Gastroesophageal sphincter (tissue), 4 donors: Measurements from ENCODE around the gene GUCD1. TPM values are rescaled to one million over a fixed set of nuclear protein-coding genes. Genes with fewer than 3 reads are reported as not detected.

Source experiments
- ATAC-seq: fragments of 150-250 bp; one replicate; pipeline ENCODE4 v1.9.1; 2016; ENCODE audit warnings: mild to moderate bottlenecking, moderate library complexity
- H3K27ac ChIP-seq, 4 donors: fragments of 200-600 bp; sonication (generic) in 3 of 4; 1 replicate in 3 of 4; 2 replicates in 1 of 4; pipeline ENCODE4 v1.5.1; 2016 to 2019
- H3K27me3 ChIP-seq: fragments of 200-600 bp; sonication (generic); one replicate; pipeline ENCODE4 v1.5.1; 2019
- H3K36me3 ChIP-seq, 2 donors: fragments of 200-600 bp; sonication (generic); one replicate each; pipeline ENCODE4 v1.5.1; 2019; ENCODE audit warnings: control low read depth in 1 of 2
- H3K4me1 ChIP-seq, 3 donors: fragments of 200-600 bp; sonication (generic); 1 replicate in 2 of 3; 2 replicates in 1 of 3; pipeline ENCODE4 v1.5.1; 2016 to 2019; ENCODE audit warnings: control low read depth in 2 of 3
- H3K4me3 ChIP-seq, 2 donors: fragments of 200-600 bp; sonication (generic); one replicate each; pipeline ENCODE4 v1.5.1; 2019; ENCODE audit warnings: mild to moderate bottlenecking in 1 of 2, moderate library complexity in 1 of 2
- H3K9me3 ChIP-seq, 3 donors: fragments of 200-600 bp; sonication (generic); one replicate each; pipeline ENCODE4 v1.5.1; 2017 to 2019; ENCODE audit warnings: control low read depth in 2 of 3
- EP300 ChIP-seq: sonication (generic); formaldehyde crosslinking; IDR thresholded peaks from one replicate; pipeline ENCODE4 v1.6.1; 2017; ENCODE audit warnings: antibody characterized with exemption, mild to moderate bottlenecking
- POLR2A ChIP-seq, 2 donors: fragments of 450-650 bp; IDR thresholded peaks; one replicate each; pipeline ENCODE4 v1.6.1; 2017; ENCODE audit warnings: antibody characterized with exemption in 2 of 2, mild to moderate bottlenecking in 2 of 2, moderate library complexity in 1 of 2
- POLR2AphosphoS5 ChIP-seq: sonication (generic); formaldehyde crosslinking; IDR thresholded peaks from one replicate; pipeline ENCODE4 v1.6.1; 2017; ENCODE audit warnings: antibody characterized with exemption
- WGBS, 2 donors: methylation state at CpG; one replicate each; pipeline ENCODE4 v1.1.5; 2018; ENCODE audit warnings: low coverage in 1 of 2; 5-methylcytosine and 5-hydroxymethylcytosine counted together
- total RNA-seq, 4 donors: library from RNA; depleted of rRNA; stranded (reverse); fragments of >200 nt; gene quantifications; one replicate each; pipeline ENCODE4 v1.1.0, GENCODE V29; 2016
- TF ChIP-seq, protein P1 (sequence below), 4 experiments: fragments of 200-600 bp in 2 of 4; fragments of 450-650 bp in 2 of 4; sonication (generic) in 1 of 4; IDR thresholded peaks; one replicate each; pipeline ENCODE4 v1.5.1; 2017 to 2019; ENCODE audit warnings: antibody characterized with exemption in 4 of 4, mild to moderate bottlenecking in 2 of 4, moderate library complexity in 2 of 4

GUCD1 gene
- total RNA-seq, 4 donors from 2014 or later = 107 to 178 (median 121) TPM

DNA sequence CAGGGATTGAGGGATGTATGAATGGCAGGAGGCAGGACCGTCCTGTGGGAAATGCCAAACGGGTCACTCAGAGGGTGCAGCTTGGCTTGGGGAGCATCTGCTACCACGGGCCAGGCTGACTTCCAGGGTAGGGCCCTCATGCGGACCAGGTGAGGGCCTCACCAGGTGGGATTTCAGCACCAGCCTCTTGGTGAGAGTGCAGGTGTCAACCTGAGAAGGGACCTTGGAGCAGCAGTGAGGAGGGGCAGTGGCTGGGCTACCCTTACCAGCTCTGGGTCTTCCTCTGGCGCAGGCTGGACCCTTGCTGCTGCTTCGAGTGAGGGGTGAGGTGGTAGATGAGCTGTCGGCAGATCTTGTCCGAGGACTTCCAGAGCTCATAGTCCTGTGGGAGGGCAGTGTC, 33.0 kb upstream of the GUCD1 start:
- Histone ChIP-seq H3K4me3 (no peak overlapping the region), H3K9me3 (no peaks in the 10 kb centered on the region), H3K27me3 (no peaks in the 10 kb centered on the region), H3K4me1 (peaks cover 0 to 38% (median 14%) of the 10 kb centered on the region in 3 donors), H3K27ac (peak overlapping the region in 2 of 4 donors; percentile 18 to 34), H3K36me3 (peaks cover 0 to 50% of the 10 kb centered on the region in 2 donors)
- TF ChIP-seq EP300 (no peak), POLR2A (IDR thresholded peaks at IDR 0.05) (no peak), POLR2AphosphoS5 (no peak)
- TF ChIP-seq, protein P1, sequence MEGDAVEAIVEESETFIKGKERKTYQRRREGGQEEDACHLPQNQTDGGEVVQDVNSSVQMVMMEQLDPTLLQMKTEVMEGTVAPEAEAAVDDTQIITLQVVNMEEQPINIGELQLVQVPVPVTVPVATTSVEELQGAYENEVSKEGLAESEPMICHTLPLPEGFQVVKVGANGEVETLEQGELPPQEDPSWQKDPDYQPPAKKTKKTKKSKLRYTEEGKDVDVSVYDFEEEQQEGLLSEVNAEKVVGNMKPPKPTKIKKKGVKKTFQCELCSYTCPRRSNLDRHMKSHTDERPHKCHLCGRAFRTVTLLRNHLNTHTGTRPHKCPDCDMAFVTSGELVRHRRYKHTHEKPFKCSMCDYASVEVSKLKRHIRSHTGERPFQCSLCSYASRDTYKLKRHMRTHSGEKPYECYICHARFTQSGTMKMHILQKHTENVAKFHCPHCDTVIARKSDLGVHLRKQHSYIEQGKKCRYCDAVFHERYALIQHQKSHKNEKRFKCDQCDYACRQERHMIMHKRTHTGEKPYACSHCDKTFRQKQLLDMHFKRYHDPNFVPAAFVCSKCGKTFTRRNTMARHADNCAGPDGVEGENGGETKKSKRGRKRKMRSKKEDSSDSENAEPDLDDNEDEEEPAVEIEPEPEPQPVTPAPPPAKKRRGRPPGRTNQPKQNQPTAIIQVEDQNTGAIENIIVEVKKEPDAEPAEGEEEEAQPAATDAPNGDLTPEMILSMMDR (IDR thresholded peaks at IDR 0.05) = no peak
- no peak for ATAC-seq
- 70 to 100% methylated on average over 1 to 2 of the region's 8 CpGs for WGBS, 2 donors

DNA sequence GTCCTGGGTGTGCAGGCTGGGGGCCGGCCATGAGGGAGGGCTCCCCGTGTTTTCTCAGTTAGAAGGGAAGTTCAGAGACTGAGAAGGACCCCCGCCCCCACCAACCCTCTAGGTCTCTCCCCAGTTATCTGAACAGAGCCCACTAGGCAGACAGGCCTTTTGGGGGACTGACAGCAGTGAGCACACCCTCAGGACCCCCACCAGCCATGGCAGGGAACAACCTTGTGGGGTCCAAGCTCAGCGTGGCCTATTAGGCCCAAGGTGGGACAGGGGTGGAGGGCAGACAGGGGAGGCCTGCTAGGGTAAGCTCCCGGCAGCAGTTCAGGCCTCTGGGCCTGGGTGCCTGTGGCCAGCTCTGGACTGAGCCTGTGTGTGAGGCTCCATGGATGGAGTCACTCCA, 32.3 kb upstream of the GUCD1 start:
- Histone ChIP-seq H3K9me3 (no peaks in the 10 kb centered on the region), H3K36me3 (peaks cover 0 to 50% of the 10 kb centered on the region in 2 donors), H3K27ac (no peak overlapping the region), H3K4me1 (peaks cover 0 to 36% (median 14%) of the 10 kb centered on the region in 3 donors), H3K27me3 (no peaks in the 10 kb centered on the region), H3K4me3 (no peak overlapping the region)
- no peak for TF ChIP-seq POLR2AphosphoS5
- no peak for TF ChIP-seq EP300
- TF ChIP-seq POLR2A (IDR thresholded peaks at IDR 0.05) = no peak
- TF ChIP-seq, protein P1 (IDR thresholded peaks at IDR 0.05) = no peak
- WGBS, 2 donors = 70 to 80% methylated on average over 2 to 3 of the region's 5 CpGs
- no peak for ATAC-seq

DNA sequence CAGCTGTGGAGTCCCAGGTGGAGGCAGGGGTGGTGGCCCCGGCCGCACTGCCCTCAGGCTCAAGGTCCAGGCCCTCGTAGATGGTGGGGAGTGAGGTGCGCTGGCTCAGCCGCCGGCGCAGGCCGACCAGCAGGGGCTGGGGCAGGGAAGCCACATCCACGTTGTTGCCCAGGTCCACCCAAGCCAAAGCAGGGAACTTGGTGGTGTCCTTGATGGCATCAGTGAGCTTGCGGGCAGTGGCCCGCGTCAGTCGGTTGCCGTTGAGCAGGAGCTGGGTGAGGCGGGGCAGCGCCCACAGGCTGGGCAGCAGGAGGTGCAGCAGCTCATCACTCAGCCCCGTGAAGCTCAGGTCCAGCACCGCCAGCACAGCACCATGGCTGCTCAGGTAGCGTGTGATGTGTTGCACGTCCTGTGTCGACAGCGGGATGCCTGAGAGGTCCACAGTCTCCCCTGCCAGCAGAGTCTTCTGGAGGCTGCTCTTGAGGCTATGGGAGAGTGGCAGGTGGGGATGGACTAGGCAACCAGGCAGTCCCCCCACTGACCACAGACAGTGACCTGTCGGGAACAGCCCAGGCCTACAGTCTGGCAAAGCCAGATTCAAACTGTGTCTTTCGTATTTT, 31.1 kb upstream of the GUCD1 start:
- TF ChIP-seq POLR2AphosphoS5 (no peak), EP300 (no peak), POLR2A (IDR thresholded peaks at IDR 0.05) (no peak)
- TF ChIP-seq, protein P1 (IDR thresholded peaks at IDR 0.05) = no peak
- Histone ChIP-seq H3K9me3 (no peaks in the 10 kb centered on the region), H3K27ac (peak overlapping the region in 1 of 4 donors; percentile 80), H3K4me3 (no peak overlapping the region), H3K4me1 (peaks cover 0 to 26% (median 14%) of the 10 kb centered on the region in 3 donors), H3K27me3 (no peaks in the 10 kb centered on the region), H3K36me3 (peaks cover 0 to 50% of the 10 kb centered on the region in 2 donors)
- 86% methylated on average over 1 of the region's 24 CpGs; no CpG with 5 or more reads in 1 of the 2 donors for WGBS, 2 donors
- ATAC-seq = no peak

DNA sequence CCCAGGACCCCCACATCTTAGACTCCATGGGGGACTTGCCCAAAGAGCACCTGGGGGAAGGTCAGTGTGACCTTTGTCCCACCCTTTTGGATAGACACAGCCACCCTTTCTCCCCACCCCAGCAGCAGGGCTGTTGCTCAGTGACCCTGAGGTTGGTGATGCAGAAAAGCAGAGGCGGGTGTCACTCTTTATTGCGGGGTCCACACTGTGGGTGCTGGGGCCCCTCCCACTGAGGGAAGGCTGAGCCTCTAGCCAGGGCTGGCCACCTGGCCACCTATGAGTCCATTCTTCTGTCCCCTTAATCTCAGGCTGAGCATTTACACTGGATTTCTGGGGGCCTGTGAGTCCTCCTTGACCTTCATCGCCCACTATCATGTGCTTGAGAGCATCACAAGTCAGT, 30.5 kb upstream of the GUCD1 start:
- ATAC-seq = no peak
- Histone ChIP-seq H3K36me3 (peaks cover 0 to 50% of the 10 kb centered on the region in 2 donors), H3K4me1 (peaks cover 0 to 26% (median 14%) of the 10 kb centered on the region in 3 donors), H3K27ac (peak overlapping the region in 3 of 4 donors; percentile 80 to 87 (median 80)), H3K4me3 (no peak overlapping the region), H3K27me3 (no peaks in the 10 kb centered on the region), H3K9me3 (no peaks in the 10 kb centered on the region)
- 100% methylated on average over 1 of the region's 3 CpGs; no CpG with 5 or more reads in 1 of the 2 donors for WGBS, 2 donors
- TF ChIP-seq POLR2A (IDR thresholded peaks at IDR 0.05) = no peak
- TF ChIP-seq EP300 = no peak
- no peak for TF ChIP-seq POLR2AphosphoS5
- TF ChIP-seq, protein P1 (IDR thresholded peaks at IDR 0.05) = no peak
